GM19023 (cell line): ENCODE data around the gene SLC25A25.
"Not testable (repeated sequence)": the region's sequence is repeated elsewhere in the genome, so short reads cannot be mapped to it uniquely, and the experiment has no call there.

Experiments used
- ATAC-seq: cut with Tn5 transposase; IDR thresholded peaks from one replicate; pipeline ENCODE4 v1.9.1; 2021; ENCODE audit warnings: mild to moderate bottlenecking, moderate library complexity; ENCODE audit not compliant: unreplicated experiment

The SLC25A25 gene

GRCh38 chr9:128067645-128068385 lies at the start of gene SLC25A25:
Gene SLC25A25 (plus strand): TSS chr9:128068232. CDS start chr9:128068320, 88 bp downstream.
- ATAC-seq: peak; percentile 76

GRCh38 chr9:128020692-128021091 lies 47.3 kb upstream of the SLC25A25 start:
- no peak for ATAC-seq

- ATAC-seq: no peak
Observed at GRCh38 chr9:128021098-128021497, 46.9 kb upstream of the SLC25A25 start.

GRCh38 chr9:128022886-128023285 lies 45.1 kb upstream of the SLC25A25 start:
- ATAC-seq: no peak

- ATAC-seq: not testable (repeated sequence)
Observed at GRCh38 chr9:128023671-128024070, 44.4 kb upstream of the SLC25A25 start.

- ATAC-seq: no peak
Observed at GRCh38 chr9:128024761-128025308, 43.2 kb upstream of the SLC25A25 start.

- ATAC-seq: no peak
Observed at GRCh38 chr9:128025736-128026135, 42.3 kb upstream of the SLC25A25 start.

- no peak for ATAC-seq
Observed at GRCh38 chr9:128026255-128026772, 41.7 kb upstream of the SLC25A25 start.

GRCh38 chr9:128026773-128027541 lies 41.1 kb upstream of the SLC25A25 start:
- no peak for ATAC-seq

GRCh38 chr9:128027705-128028104 lies 40.3 kb upstream of the SLC25A25 start:
- ATAC-seq: no peak

- ATAC-seq: no peak
Observed at GRCh38 chr9:128033609-128034008, 34.4 kb upstream of the SLC25A25 start.

GRCh38 chr9:128034821-128035652 lies 33.0 kb upstream of the SLC25A25 start:
- no peak for ATAC-seq

GRCh38 chr9:128036522-128036921 lies 31.5 kb upstream of the SLC25A25 start:
- ATAC-seq: not testable (repeated sequence)

GRCh38 chr9:128040783-128041182 lies 27.2 kb upstream of the SLC25A25 start:
- ATAC-seq: not testable (repeated sequence)

- no peak for ATAC-seq
Observed at GRCh38 chr9:128042043-128042442, 26.0 kb upstream of the SLC25A25 start.

- ATAC-seq: no peak
Observed at GRCh38 chr9:128043467-128043868, 24.6 kb upstream of the SLC25A25 start.

GRCh38 chr9:128045409-128045808 lies 22.6 kb upstream of the SLC25A25 start:
- not testable (repeated sequence) for ATAC-seq

GRCh38 chr9:128045831-128046230 lies 22.2 kb upstream of the SLC25A25 start:
- no peak for ATAC-seq

- ATAC-seq: no peak
Observed at GRCh38 chr9:128047231-128047630, 20.8 kb upstream of the SLC25A25 start.

GRCh38 chr9:128048663-128049062 lies 19.4 kb upstream of the SLC25A25 start:
- no peak for ATAC-seq

- ATAC-seq: no peak
Observed at GRCh38 chr9:128049843-128050242, 18.2 kb upstream of the SLC25A25 start.
